Stomach (tissue), 4 donors: ENCODE measurements around the gene MAP3K5.

Source experiments
- CTCF ChIP-seq, 7 experiments: fragments of 450-650 bp in 4 of 7; fragments of 200-600 bp in 3 of 7; sonication (generic) in 3 of 7; IDR thresholded peaks; one replicate each; pipeline ENCODE4 v1.5.1; 2016 to 2019; ENCODE audit warnings: antibody characterized with exemption in 7 of 7, control low read depth in 2 of 7, mild to moderate bottlenecking in 1 of 7
- EP300 ChIP-seq: sonication (generic); formaldehyde crosslinking; IDR thresholded peaks from one replicate; pipeline ENCODE4 v1.6.1; 2017; ENCODE audit warnings: antibody characterized with exemption
- POLR2A ChIP-seq, 4 donors: fragments of 450-650 bp; IDR thresholded peaks; one replicate each; pipeline ENCODE4 v1.6.1; 2016; ENCODE audit warnings: antibody characterized with exemption in 4 of 4, control low read depth in 2 of 4, mild to moderate bottlenecking in 1 of 4, moderate library complexity in 1 of 4

GRCh38 chr6:136552054-136552453, 240.2 kb downstream of the MAP3K5 start:
- TF ChIP-seq CTCF (IDR thresholded peaks at IDR 0.05), result no peak
- no peak for TF ChIP-seq POLR2A (IDR thresholded peaks at IDR 0.05)
- TF ChIP-seq EP300, result no peak
